ENCODE measurements around the gene TUSC7. TPM values are rescaled to one million over a fixed set of nuclear protein-coding genes. Genes with fewer than 3 reads are reported as not detected.

Gene TUSC7
- polyA plus RNA-seq, 1 experiment, result not detected

DNA sequence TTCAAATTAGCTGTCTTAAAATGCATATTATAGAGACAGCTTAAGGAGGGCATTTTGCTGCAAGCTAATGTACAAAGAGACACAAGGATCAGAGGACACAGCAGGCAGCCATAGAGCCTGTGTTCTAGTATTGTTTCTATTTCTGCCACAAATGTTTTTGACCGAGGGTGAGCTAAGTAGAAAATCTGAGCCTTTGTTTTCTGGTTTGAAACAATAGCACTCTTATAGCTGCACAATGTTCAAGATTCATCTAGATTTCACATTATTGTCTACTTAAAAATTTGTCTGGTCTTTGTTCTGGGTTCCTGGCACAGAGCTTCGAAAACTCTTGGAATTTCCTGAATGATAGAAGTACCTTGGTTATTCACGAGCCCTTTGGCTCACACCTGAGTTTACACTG, 40.0 kb upstream of the TUSC7 start:
- CTCF ChIA-PET, result no interaction called here
- H3K27me3 ChIP-seq (ENCODE audit: control insufficient read depth, insufficient read depth, low read length), result no peaks in the 10 kb centered on the region
- H3K9me3 ChIP-seq (ENCODE audit: control insufficient read depth, insufficient read depth, low read length), result no peaks in the 10 kb centered on the region

DNA sequence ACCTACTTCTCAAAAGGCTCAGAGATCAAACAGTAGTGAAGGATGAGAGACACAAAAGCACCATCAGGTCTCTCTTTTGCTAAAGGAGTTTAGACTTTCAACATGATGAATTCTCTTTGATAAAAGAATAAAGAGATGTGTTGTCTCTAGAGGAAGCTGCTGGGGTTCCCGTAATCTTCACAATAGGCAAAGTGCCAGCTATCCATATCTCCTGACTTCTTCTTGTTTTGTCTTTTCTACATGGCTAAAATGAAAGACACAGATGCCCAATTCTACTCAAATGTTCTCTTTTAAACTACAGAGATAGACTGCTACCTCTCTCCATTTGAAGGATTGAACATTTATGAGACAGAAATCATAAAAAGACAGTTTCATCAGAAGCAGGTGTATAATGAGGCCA, 38.4 kb upstream of the TUSC7 start:
- Histone ChIP-seq H3K27ac (ENCODE audit: low read depth, low read length) (no peak overlapping the region), H3K4me3 (ENCODE audit: low read depth, low read length) (no peak overlapping the region), H3K9me3 (ENCODE audit: control insufficient read depth, insufficient read depth, low read length) (no peaks in the 10 kb centered on the region), H3K27me3 (ENCODE audit: control insufficient read depth, insufficient read depth, low read length) (no peaks in the 10 kb centered on the region)
- DNase-seq (ENCODE audit: low read depth, low spot score), result no peak
- TF ChIP-seq, protein P1, sequence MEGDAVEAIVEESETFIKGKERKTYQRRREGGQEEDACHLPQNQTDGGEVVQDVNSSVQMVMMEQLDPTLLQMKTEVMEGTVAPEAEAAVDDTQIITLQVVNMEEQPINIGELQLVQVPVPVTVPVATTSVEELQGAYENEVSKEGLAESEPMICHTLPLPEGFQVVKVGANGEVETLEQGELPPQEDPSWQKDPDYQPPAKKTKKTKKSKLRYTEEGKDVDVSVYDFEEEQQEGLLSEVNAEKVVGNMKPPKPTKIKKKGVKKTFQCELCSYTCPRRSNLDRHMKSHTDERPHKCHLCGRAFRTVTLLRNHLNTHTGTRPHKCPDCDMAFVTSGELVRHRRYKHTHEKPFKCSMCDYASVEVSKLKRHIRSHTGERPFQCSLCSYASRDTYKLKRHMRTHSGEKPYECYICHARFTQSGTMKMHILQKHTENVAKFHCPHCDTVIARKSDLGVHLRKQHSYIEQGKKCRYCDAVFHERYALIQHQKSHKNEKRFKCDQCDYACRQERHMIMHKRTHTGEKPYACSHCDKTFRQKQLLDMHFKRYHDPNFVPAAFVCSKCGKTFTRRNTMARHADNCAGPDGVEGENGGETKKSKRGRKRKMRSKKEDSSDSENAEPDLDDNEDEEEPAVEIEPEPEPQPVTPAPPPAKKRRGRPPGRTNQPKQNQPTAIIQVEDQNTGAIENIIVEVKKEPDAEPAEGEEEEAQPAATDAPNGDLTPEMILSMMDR (IDR thresholded peaks at IDR 0.05; ENCODE audit: low read depth, low read length), result no peak
- ChIA-PET CTCF (no interaction called here), POLR2A (no interaction called here)

More for the DNA sequence above, 40.0 kb upstream of the TUSC7 start:
- Histone ChIP-seq H3K27ac (ENCODE audit: low read depth, low read length) (no peak overlapping the region), H3K4me3 (ENCODE audit: low read depth, low read length) (no peak overlapping the region)
- POLR2A ChIA-PET, result no interaction called here
- TF ChIP-seq, protein P1 (IDR thresholded peaks at IDR 0.05; ENCODE audit: low read depth, low read length), result no peak
- DNase-seq (ENCODE audit: low read depth, low spot score), result no peak

DNA sequence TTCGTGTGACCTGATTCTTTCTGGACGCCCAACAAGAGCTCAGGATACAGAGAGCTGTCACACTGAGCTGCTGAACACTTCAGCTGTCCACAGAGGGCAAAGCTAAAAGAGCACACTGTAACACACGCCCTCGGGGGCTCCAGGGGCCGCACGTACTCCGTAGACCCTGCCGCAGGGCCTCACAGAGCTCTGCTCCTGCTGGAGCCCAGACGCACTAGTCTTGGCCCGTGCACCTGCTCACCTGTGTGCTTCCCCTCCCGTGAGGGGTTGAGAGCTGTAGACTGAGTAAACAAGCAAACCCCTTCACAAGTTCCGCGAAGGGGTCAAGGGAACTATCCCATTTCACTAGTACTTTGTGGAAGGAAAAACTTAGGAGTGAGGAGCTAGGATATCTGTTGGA, 30.7 kb upstream of the TUSC7 start:
- no peak overlapping the region for H3K4me3 ChIP-seq (ENCODE audit: low read depth, low read length)
- TF ChIP-seq, protein P1 (IDR thresholded peaks at IDR 0.05; ENCODE audit: low read depth, low read length), result no peak
- POLR2A ChIA-PET, result no interaction called here
- H3K27me3 ChIP-seq (ENCODE audit: control insufficient read depth, insufficient read depth, low read length), result no peaks in the 10 kb centered on the region
- DNase-seq (ENCODE audit: low read depth, low spot score), result no peak
- CTCF ChIA-PET, result no interaction called here
- no peaks in the 10 kb centered on the region for H3K9me3 ChIP-seq (ENCODE audit: control insufficient read depth, insufficient read depth, low read length)
- H3K27ac ChIP-seq (ENCODE audit: low read depth, low read length), result no peak overlapping the region

DNA sequence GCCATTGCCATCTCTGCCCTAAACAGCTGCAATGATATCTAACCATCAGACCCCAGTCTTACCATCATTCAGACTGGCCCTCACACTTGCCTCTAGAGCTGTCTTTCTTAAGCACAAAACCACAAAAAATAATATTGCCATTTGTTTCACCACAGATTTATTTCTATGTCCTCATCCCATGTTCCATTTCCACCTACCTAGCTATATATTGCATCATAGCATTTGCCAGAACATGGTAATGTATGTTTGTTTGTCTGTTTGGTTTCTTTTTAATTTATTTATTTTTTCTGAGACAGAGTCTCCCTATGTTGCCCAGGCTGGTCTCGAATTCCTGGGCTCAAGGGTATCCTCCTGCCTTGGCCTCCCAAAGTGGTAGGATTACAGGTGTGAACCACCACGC, 18.5 kb upstream of the TUSC7 start:
- CTCF ChIA-PET, result no interaction called here
- TF ChIP-seq, protein P1 (IDR thresholded peaks at IDR 0.05; ENCODE audit: low read depth, low read length), result no peak
- Histone ChIP-seq H3K9me3 (ENCODE audit: control insufficient read depth, insufficient read depth, low read length) (no peaks in the 10 kb centered on the region), H3K4me3 (ENCODE audit: low read depth, low read length) (no peak overlapping the region), H3K27ac (ENCODE audit: low read depth, low read length) (no peak overlapping the region), H3K27me3 (ENCODE audit: control insufficient read depth, insufficient read depth, low read length) (no peaks in the 10 kb centered on the region)
- POLR2A ChIA-PET, result interaction anchor here (0.6 kb wide), 1 partner anchor 305 kb away, joined by 3 read pairs; no protein-coding TSS in a partner anchor
- DNase-seq (ENCODE audit: low read depth, low spot score), result no peak

DNA sequence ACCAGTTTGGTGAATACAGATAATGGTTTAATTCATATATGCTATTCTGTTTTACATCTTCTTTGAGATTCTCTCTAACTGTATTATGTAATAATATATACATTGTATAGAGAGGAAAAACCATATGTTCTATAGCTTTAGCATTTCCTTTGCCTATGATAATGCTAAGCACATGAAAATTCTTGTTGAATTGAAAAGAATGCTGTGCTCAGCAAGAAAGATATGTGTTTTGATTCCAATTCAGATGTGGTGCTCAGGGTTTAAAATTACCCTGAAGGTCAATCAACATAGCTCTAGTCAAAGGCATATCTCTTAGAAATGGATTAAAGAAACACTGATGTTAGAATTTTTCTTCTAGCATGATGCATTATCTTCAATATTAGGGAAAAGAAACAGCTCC, 8.5 kb upstream of the TUSC7 start:
- no peak for DNase-seq (ENCODE audit: low read depth, low spot score)
- H3K4me3 ChIP-seq (ENCODE audit: low read depth, low read length), result no peak overlapping the region
- no peak overlapping the region for H3K27ac ChIP-seq (ENCODE audit: low read depth, low read length)
- CTCF ChIA-PET, result interaction anchor here (1.1 kb wide), 1 partner anchor 57 kb away, joined by 6 read pairs; no protein-coding TSS in a partner anchor
- no peaks in the 10 kb centered on the region for H3K27me3 ChIP-seq (ENCODE audit: control insufficient read depth, insufficient read depth, low read length)
- TF ChIP-seq, protein P1 (IDR thresholded peaks at IDR 0.05; ENCODE audit: low read depth, low read length), result no peak
- POLR2A ChIA-PET, result no interaction called here
- H3K9me3 ChIP-seq (ENCODE audit: control insufficient read depth, insufficient read depth, low read length), result no peaks in the 10 kb centered on the region; the same call in 1 of the 2 replicates
